Ishikawa (cell line): ENCODE measurements around the gene CFTR.

ENCODE experiments used
- CEBPB ChIP-seq: IDR thresholded peaks from 2 replicates; pipeline ENCODE4 v1.6.1; 2012
- CREB1 ChIP-seq: IDR thresholded peaks from 2 replicates; pipeline ENCODE4 v1.6.1; 2012; ENCODE audit warnings: low read depth
- EGR1 ChIP-seq: IDR thresholded peaks from 2 replicates; pipeline ENCODE4 v1.6.1; 2012
- EP300 ChIP-seq: IDR thresholded peaks from 2 replicates; pipeline ENCODE4 v1.6.1; 2012; ENCODE audit warnings: borderline replicate concordance
- FOXM1 ChIP-seq: IDR thresholded peaks from 2 replicates; pipeline ENCODE4 v1.6.1; 2012; ENCODE audit warnings: low read depth, borderline replicate concordance
- NFIC ChIP-seq: IDR thresholded peaks from 2 replicates; pipeline ENCODE4 v1.6.1; 2012
- RAD21 ChIP-seq: IDR thresholded peaks from 2 replicates; pipeline ENCODE4 v1.6.1; 2012; ENCODE audit warnings: low read depth
- TAF1 ChIP-seq: IDR thresholded peaks from 2 replicates; pipeline ENCODE4 v1.6.1; 2012; ENCODE audit warnings: low read depth, mild to moderate bottlenecking
- TCF12 ChIP-seq: IDR thresholded peaks from 2 replicates; pipeline ENCODE4 v1.6.1; 2012; ENCODE audit warnings: low read depth
- TEAD4 ChIP-seq: IDR thresholded peaks from 2 replicates; pipeline ENCODE4 v1.6.1; 2012
- YY1 ChIP-seq: IDR thresholded peaks from 2 replicates; pipeline ENCODE4 v1.6.1; 2012; ENCODE audit warnings: low read depth
- ZBTB7A ChIP-seq: IDR thresholded peaks from 2 replicates; pipeline ENCODE4 v1.6.1; 2012; ENCODE audit warnings: low read depth
- TF ChIP-seq, protein P1 (sequence below): IDR thresholded peaks from 2 replicates; pipeline ENCODE4 v1.6.1; 2012
- TF ChIP-seq, protein P2 (sequence below): IDR thresholded peaks from 2 replicates; pipeline ENCODE4 v1.6.1; 2012; ENCODE audit warnings: low read depth, mild to moderate bottlenecking
- TF ChIP-seq, protein P3 (sequence below): IDR thresholded peaks from 2 replicates; pipeline ENCODE4 v1.6.1; 2012

CFTR gene

DNA sequence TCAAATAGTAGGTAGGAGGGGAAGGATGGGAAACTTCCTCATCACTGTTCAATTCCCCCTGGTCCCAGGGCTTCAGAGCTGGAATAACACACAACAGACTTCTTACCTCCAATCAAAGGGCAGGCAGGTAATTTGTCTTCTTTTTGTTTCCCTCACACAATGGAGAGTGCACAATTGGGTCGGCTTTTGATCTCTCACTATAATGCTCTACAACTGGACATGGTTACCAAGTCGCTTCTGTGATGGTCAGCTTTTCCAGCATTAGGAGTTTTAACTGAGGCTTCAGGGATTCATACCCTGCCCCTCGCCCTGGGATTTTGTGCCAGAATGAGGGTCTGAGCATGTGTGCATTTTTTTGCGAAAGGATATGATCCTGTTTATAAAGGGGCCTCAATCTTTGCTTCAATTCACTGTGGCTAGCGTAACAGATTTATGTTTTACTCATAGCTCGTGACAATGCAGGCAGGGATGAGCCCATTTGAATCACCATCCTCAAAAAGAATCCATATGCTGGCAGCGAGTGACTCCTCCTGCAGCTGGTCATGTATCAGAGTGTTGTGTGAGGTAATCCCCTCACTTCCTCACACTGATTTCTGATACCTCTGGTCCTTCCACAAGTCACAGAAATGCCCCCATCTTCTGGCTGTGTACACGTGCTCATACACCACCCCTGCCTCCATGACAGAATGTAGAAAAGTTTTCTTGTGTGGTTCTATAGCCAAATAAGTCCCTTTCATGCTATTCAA is 203.8 kb downstream of the CFTR start:
- TF ChIP-seq EP300 (no peak), ZBTB7A (no peak), NFIC (no peak), CEBPB (no peak), EGR1 (no peak), CREB1 (no peak), FOXM1 (no peak), RAD21 (no peak)
- TF ChIP-seq, protein P1, sequence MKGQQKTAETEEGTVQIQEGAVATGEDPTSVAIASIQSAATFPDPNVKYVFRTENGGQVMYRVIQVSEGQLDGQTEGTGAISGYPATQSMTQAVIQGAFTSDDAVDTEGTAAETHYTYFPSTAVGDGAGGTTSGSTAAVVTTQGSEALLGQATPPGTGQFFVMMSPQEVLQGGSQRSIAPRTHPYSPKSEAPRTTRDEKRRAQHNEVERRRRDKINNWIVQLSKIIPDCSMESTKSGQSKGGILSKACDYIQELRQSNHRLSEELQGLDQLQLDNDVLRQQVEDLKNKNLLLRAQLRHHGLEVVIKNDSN, result no peak

DNA sequence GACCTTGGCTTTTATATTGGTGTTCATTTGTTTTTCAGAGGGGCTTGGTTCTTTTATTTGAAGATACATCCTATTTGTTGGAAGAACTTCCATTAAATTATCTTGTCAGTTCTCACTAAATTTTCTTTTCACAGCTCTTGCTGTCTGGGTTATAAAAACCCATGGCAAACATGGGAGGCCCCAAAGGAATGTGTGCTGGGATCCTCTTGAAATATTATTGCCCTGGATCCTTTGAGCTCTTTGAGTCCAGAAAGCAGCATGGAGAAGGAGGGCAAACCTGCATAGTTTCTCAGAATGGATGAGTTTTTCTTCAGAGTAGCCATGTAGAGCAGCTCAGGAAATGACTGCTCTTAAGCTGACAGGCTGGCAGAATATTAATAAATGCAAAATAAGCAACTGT is 206.0 kb downstream of the CFTR start:
- no peak for TF ChIP-seq EGR1
- TF ChIP-seq, protein P2, sequence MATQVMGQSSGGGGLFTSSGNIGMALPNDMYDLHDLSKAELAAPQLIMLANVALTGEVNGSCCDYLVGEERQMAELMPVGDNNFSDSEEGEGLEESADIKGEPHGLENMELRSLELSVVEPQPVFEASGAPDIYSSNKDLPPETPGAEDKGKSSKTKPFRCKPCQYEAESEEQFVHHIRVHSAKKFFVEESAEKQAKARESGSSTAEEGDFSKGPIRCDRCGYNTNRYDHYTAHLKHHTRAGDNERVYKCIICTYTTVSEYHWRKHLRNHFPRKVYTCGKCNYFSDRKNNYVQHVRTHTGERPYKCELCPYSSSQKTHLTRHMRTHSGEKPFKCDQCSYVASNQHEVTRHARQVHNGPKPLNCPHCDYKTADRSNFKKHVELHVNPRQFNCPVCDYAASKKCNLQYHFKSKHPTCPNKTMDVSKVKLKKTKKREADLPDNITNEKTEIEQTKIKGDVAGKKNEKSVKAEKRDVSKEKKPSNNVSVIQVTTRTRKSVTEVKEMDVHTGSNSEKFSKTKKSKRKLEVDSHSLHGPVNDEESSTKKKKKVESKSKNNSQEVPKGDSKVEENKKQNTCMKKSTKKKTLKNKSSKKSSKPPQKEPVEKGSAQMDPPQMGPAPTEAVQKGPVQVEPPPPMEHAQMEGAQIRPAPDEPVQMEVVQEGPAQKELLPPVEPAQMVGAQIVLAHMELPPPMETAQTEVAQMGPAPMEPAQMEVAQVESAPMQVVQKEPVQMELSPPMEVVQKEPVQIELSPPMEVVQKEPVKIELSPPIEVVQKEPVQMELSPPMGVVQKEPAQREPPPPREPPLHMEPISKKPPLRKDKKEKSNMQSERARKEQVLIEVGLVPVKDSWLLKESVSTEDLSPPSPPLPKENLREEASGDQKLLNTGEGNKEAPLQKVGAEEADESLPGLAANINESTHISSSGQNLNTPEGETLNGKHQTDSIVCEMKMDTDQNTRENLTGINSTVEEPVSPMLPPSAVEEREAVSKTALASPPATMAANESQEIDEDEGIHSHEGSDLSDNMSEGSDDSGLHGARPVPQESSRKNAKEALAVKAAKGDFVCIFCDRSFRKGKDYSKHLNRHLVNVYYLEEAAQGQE, result no peak
- no peak for TF ChIP-seq TAF1
- TF ChIP-seq TEAD4, result no peak
- TF ChIP-seq, protein P1, result no peak
- TF ChIP-seq FOXM1, result no peak

DNA sequence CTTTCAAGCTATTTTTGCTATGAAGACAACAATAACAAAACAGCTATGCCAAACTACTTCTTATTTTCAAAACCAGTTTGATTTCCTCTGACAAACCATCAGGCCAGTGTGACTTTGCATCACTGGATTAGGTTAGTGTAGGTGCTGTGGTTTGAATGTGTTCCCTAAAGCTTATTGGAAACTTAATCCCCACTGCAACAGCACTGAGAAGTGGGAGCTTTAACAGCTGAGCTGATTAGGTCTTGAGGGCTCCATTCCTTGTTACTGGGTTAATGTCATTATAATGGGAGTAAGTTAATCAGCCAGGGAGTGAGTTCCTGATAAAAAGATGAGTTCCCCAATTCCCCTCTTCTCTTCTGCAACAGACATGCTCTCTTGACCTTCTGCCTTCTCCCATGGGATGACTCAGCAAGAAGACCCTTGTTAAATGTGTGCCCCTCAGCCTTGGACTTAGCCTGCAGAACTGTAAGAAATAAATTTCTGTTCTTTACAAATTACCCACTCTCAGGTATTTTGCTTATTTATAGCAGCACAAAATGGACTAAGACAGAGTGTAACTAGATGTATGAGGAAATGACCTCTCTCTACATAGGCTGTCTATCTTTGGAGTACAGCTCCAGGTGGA is 206.6 kb downstream of the CFTR start:
- TF ChIP-seq, protein P3, sequence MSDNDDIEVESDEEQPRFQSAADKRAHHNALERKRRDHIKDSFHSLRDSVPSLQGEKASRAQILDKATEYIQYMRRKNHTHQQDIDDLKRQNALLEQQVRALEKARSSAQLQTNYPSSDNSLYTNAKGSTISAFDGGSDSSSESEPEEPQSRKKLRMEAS, result no peak
- TF ChIP-seq YY1, result no peak

DNA sequence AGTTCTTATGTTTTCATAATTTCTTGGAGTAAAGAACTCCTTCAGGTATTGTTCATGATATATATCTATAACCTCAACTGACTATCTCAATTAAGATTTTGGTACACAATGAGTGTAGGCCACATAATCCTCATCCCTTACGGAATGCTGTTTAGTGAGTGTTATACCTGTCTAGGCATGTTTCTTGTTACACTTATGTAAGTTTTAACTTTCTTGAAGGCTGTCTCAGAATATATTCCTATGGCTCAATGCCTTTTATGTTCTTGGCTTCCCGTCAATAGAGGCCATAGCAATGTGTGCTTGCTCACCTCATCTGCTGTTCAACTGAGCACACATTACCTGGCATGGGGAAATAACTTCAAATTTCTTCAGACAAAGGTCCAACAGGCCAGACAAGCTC is 208.3 kb downstream of the CFTR start:
- no peak for TF ChIP-seq CREB1
- no peak for TF ChIP-seq NFIC
- no peak for TF ChIP-seq ZBTB7A
- no peak for TF ChIP-seq TAF1
- no peak for TF ChIP-seq RAD21
- TF ChIP-seq, protein P1, result no peak
- TF ChIP-seq FOXM1, result no peak

DNA sequence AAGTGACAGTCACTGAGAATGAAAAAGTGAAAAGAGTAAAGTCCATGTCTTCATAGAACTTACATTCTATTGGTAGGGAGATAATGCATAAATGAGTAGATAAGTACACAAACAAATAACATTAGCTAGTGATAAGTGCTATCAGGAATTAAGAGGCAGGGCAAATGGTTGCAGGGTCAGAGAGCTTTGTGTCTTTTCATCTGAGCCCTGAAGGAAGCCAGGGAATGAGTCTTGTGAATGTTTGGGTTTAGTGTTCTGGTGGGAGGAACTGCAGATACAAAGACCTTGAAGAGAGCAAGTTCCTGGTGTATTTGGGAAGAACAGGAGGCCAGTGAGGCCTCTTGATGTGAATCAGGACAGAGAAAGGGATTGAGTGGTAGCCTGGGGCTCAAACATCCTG is 209.6 kb downstream of the CFTR start:
- no peak for TF ChIP-seq TCF12
- TF ChIP-seq, protein P2, result no peak
- no peak for TF ChIP-seq ZBTB7A
- TF ChIP-seq, protein P1, result no peak
- no peak for TF ChIP-seq TAF1
- no peak for TF ChIP-seq RAD21
- TF ChIP-seq NFIC, result no peak

DNA sequence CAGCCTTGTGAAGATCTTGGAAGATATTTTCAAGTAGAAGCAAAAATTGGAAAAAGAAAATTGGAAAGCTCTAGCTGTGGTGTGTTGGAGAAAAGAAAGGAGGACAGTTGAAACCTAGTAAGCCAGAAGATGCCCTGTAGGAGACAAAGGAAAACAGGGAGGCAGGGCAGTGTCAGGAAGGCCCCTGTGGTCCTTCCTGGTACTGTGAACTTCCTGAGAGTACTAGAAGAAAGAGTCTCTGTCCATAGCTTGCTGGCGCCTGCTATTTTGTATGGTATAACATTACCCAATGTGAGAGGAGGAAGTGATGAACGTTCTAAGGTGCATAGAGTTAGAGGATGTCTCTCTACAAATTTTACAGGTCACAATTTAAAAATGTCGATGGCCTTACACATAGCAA is 210.3 kb downstream of the CFTR start:
- TF ChIP-seq TCF12 (no peak), EP300 (no peak), TEAD4 (no peak), ZBTB7A (no peak), FOXM1 (no peak), CEBPB (no peak), NFIC (no peak), EGR1 (no peak), CREB1 (no peak), YY1 (no peak), TAF1 (no peak)
- TF ChIP-seq, protein P1, result no peak
- TF ChIP-seq, protein P3, result no peak
- TF ChIP-seq, protein P2, result no peak
